ENCODE data around the gene VAMP7.
A peak's percentile ranks its signal among the peaks of the same experiment; 100 is the strongest.
"Not testable (repeated sequence)": the region's sequence is repeated elsewhere in the genome, so short reads cannot be mapped to it uniquely, and the experiment has no call there.

VAMP7 gene

DNA sequence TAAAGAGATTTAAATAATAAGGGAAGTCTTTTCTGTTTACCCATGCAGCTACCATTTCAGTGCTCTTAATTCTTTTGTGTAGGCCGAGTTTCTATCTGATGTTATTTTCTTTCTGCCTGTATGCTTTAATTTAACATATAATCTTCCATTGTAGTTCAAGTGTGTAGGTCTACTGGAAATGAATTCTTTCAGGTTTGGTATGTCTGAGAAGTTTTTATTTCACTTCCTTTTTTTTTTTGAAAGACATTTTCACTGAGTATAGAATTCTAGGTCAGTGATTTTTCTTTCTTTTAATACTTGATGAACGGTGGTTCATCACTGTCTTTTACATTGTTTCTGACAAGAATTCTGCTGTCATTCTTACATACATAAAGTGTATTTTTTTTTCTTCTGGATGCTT, 42.1 kb downstream of the VAMP7 start:
- DNase-seq: no peak

DNA sequence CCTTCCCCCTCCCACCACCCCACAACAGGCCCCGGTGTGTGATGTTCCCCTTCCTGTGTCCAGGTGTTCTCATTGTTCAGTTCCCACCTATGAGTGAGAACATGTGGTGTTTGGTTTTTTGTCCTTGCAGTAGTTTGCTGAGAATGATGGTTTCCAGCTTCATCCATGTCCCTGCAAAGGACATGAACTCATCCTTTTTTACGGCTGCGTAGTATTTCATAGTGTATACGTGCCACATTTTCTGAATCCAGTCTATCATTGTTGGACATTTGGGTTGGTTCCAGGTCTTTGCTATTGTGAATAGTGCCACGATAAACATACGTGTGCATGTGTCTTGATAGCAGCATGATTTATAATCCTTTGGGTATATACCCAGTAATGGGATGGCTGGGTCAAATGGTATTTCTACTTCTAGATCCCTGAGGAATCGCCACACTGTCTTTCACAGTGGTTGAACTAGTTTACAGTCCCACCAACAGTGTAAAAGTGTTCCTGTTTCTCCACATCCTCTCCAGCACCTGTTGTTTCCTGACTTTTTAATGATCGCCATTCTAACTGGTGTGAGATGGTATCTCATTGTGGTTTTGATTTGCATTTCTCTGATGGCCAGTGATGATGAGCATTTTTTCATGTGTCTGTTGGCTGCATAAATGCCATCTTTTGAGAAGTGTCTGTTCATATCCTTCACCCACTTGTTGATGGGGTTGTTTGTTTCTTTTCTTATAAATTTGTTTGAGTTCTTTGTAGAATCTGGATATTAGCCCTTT, 49.9 kb downstream of the VAMP7 start:
- not testable (repeated sequence) for DNase-seq

DNA sequence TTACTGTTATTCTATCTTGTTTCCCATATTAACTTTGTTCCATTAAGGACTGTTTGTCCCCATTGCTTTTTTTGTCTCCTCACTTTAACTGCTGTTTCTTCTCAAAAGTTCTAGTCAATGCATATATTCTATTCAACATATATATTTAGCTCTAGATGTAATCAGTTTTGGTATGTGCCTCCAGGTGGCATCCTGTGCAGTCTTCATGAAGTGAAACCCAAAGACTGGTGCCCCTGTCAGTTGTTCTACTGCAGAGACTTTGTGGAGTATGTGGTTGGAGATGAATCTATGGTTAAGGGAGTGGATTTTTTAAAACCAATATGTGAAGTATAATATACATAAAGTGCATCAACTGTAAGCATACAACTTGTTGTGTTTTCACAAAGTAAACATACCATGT, 57.0 kb downstream of the VAMP7 start:
- no peak for DNase-seq

DNA sequence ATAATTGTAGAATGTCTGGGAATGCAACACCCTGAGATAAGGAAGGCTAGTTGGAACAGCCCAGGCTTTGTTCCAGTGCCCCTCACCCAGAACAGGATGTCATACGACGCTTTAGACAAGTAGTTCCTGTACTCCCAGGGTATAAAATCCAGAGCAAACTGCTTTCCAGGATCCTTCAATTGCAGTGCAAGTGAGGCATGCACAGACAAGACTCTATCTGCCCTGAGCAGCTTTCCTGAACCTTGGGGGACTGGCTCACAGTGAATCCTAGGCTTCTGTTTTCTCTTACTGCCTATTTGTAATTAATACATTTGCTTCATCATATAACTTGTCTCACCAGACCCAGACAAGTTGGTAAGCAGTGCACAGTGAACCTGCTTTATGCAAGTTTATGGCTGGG, 68.0 kb downstream of the VAMP7 start:
- no peak for DNase-seq

DNA sequence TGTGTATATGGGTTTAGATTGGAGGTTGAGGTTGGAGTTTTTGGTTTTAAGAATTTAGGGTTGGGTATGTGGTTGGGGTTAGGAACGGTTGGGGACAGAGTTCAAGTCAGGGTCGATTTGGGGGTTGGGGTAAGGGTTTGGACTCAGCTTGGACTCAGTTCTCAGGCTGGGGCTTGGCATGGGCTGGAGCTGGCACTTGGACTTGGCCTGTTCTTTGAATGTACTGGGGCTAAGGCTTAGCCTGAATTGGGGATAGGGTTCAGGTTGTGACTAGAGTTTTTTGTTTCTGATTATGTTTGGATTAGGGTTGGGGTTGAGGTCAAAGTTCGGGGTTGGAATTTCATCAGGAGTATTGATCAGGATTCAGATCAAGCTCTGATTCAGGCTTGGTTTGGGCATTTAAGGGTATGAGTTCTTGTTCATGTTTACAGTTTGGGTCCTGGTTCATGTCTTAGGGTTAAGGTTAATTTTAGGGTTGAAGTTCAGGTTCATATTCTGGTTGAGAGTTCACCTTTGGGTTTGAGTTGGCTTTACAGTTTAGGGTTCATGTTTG, 70.2 kb downstream of the VAMP7 start:
- no peak for DNase-seq

DNA sequence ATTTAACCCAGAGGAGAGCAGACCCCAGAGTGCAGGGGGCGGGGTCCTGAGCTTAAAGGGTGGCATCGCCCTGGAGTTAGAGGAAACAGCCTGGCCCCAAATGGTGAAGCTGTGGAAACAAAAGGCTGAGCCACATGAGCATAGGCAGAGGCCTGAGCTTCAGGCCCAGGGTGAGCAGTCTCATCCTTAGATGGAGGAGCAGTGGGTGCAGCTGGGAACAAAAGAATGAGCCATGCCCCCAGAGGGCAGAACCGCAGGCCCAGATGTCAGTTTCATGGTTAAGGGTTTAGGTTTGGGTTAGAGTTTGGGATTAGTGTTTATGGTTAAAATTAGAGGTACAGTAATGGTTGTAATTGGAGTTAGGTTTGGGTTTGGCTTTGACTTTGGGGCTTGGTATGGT, 71.9 kb downstream of the VAMP7 start:
- no peak for DNase-seq

DNA sequence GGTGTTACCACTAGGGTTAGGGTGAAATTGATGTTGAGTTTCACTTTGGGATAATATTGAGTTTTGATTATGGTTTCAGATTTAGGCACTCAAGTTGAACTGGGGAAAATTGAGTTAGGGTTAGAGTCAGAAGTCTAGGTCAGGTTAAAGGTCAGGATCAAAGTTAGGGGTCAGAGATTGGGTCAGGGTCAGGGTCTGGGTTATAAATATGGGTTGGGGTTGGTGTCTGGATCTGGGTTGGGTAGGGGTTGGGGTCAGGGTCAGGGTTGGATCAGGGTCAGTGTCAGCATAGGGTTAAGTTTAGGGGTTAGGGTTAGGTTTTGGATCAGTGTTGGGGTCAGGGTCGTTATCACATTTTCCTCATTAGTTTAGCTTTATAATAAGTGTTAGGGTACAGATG, 73.6 kb downstream of the VAMP7 start:
- no peak for DNase-seq

DNA sequence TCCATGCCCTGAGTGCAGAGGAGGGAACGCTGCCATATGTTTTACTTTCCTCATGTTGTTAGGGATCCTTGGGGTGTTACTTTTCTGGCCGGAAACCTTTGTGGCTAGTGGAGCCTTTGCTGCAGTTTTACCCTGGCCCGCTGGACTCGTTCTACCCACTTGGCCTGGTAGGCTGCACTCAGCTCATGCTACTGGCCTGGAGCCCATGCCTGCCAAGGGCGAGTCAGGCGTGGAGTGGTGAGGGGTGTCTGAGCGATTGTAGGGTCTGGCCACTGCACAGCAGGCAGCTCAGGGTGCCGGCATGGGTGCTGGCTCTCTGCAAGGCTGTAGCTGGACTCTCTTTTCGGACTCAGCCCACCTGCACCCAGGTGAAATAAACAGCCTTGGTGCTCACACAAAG, 75.0 kb downstream of the VAMP7 start:
- DNase-seq: no peak

DNA sequence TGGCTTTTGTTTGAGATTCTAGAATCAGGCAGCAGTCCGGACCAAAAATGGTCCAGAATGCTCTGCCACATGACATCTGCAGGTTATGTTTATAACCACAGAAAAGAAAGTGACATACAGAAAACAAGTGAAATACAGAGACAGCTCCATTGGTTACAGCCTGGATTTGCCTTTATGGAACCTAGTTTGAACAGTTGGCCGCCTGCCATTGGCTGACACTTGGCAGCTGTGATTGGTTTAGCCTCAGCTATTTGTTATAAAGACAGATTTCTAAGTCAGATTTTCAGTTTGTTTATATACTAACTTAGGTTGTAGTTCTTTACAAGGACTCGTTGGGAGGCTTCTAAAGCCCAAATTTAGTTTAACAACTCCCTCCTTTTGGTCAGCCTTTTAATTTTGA, 75.5 kb downstream of the VAMP7 start:
- no peak for DNase-seq

DNA sequence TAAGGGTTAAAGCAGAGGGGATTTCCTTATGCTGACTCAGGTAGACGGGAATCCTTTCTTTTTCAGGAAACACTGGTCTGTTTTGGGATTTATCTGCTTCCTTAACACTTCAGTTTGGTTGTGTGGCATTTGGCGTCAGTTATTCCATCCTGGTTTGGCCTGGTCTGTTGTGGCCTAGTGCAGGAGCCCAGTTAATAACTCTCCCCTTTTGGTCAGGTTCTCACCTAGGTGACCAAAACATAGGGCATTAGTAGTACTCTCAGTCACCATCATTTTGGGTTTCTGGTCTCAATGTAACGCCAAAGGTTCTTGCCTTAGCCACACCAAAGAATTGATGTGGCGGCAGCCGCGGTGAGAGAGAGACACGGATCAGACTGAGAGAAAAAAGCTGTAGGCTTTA, 76.7 kb downstream of the VAMP7 start:
- DNase-seq: no peak

DNA sequence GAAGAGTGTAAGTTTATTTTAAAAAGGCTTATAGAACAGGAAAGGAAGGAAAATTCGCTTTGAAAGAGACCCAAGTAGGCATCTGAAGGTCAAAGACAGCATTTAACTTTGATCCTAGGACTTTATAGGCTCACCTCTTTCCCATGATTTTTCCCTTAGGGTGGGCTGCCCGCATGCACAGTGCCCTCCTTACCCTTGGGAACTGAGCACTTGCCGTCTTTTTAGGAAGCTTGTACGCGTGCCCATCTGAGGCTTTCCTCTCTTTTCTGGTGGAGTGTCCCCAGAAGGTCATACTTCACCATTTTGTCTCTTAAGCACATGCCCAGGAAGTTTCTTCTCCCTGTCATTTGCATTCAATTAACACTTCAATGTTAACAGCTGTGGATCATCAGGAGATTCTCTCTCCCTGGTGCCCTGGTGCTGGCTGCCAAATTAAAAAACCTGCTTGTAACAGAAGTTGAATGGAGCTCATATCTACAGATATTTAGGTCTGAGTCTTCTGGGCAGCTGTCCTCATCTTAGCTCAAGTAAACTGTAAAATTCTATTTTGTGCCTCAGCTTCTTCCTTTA, 78.0 kb downstream of the VAMP7 start:
- DNase-seq: no peak

DNA sequence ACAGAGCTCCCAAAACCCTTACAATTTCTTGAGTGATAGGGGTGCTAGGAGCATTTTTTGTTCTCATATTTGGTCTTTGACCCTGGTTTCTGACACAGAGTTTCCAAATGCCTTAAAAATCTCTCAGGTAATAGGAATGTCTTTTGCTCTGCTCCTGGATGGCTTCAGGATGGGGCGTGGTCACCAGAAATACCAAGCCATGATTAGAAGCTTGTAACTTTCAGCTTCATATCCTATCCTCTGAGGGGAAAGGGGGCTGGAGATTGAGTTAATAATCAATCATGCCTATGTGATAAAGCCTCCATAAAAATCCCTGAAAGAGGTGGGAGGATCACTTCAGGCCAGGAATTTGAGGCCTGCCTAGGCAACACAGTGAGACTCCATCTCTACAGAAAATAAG, 81.8 kb downstream of the VAMP7 start:
- no peak for DNase-seq

DNA sequence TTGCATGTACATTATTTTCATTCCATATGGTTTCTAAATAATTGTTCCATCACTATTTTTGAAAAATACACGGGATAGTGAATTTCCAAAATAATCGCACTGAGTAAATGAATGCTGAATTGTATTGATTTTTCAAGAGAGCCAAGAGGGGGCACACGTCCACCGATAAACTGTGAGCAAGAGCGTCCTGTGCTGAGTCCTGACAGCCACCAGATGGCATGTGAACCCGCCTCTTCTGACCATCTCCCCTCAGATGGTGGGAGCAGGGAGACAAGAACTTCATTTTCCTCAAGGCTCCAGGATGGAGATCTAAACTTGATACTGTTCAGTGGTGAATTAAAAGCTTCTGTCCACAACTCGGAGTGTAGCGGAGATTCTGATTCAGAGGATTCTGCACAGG, 85.7 kb downstream of the VAMP7 start:
- DNase-seq: peak; percentile 51

DNA sequence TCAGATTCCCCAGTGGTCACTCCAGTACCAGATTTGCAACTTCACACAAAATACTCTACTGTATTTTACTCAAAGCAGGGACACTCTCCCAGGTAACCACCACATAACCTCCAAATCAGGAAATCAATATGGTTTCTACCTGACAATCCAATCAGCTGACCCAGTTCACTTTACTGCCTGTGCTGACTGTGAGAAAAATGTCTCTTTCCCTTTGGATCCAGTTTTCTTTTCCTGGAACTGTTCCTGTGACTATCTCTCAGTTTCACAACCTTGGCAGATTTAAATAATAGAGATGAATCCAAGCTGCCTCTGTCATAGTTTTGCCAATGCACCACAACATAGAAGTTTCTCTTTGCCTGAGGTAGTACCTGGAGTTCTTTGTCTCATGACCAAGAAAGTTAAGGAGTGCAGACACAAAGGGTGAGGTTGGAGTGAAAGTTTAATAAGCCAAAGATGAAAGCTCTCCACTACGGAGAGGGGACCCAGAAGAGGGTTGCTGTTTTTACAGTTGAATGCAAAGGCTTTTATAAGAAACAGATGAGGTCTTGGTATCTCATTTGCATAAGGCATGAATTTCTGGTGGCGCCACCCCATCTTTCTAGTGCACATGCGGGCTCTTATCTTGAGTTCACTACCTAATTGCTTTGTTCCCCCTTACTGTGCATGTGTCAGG, 86.6 kb downstream of the VAMP7 start:
- no peak for DNase-seq

DNA sequence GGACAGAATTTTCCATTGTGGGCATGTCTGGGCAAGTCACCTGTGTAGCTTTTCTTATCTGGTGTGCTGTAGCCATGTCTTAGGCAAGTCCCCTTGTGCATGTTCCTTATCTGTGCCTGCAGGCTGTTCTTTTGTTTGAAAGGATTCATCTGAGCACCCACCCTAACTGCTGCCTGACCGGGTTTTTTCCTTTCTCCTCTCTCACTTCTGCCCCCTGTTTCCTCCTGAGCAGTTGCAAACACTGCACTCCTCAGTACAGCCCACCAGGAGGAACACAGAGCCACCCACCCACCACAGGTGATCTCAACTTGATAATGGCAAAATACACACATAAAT, 87.1 kb downstream of the VAMP7 start:
- DNase-seq: no peak

DNA sequence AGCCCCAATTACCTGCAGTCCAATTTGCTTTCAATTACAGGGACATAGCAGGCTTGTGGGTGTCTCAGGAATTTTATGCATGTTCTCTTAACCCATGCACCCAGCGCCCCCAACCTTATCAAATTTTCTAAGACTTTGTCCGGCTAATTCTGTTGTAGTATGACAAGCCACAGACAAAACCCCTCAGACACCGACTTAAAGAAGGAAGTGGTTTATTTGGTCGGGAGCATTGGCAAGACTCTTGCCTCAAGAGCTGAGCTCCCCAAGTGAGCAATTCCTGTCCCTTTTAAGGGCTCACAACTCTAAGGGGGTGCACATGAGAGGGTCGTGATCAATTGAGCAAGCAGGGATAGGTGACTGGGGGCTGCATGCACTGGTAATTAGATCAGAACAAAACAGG, 87.6 kb downstream of the VAMP7 start:
- no peak for DNase-seq

DNA sequence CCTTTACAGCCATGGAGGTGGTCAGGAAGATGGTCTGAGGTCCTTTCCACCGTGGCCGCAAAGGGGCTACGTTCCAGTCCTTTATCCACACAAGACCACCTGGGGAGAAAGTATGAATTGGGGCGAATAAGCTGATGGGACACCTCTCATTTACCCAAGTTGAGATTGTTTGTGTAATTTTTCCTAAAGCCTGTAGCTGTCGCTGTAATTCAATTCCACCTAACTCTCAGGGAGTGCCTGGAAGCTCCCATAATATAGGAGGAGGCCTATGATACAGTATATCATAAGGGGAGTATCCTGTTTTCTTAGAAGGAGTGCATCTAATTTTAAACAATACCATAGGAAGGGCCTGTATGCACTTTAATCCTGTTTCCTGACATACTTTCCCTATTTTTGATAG, 90.5 kb downstream of the VAMP7 start:
- DNase-seq: not testable (repeated sequence)

DNA sequence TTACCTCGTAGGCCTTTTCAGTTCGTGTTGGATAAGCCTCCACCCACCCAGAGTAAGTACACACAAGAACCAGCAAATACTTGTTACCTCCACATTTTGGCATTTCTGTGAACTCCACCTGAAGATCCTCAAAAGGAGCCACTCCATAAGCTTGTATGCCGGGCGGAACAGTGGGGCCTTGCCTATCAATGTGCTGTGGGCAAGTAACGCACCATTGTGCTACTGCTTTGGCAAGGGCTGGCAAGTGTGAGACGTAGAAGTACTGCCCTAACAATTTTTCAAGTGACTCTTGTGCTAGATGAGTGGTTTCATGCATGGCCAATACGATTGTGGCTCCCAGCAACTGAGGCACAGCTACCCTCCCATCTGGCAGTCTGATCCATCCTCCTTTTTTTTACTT, 91.1 kb downstream of the VAMP7 start:
- not testable (repeated sequence) for DNase-seq

DNA sequence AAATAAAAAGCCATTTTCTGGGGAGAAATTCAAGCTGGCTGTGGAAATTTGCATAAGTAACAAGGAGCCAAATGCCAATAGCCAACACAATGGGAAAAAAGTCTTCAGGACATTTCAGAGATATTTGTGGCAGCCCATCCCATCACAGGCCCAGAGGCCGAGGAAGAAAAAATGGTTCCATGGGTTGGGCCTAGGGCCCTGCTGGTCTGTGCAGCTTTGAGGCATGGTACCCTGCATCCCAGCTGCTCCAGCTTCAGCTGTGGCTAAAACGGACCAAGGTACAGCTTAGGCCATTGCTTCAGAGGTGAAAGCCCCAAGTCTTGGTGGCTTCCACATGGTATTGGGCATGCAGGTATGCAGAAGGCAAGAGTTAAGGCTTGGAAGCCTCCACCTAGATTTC, 102.2 kb downstream of the VAMP7 start:
- DNase-seq: no peak

DNA sequence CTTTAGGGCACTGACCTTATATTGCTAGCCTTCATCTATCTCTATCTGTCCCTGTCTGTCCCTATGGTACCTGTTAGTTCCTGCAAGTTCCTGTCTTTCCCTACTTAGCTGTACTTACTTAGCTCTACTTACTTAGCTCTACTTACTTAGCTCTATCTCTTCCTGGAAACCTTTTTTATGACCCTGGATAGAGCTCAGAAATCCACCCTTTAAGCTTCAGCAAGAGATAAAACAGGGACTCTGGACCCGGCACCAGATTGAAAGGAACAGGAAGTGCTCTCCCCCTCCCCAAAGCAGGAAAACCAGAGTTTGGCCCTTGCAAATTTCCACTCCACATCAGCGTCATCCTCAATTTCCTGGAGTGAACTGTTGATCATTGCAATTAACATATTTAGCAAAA, 104.1 kb downstream of the VAMP7 start:
- DNase-seq: no peak

DNA sequence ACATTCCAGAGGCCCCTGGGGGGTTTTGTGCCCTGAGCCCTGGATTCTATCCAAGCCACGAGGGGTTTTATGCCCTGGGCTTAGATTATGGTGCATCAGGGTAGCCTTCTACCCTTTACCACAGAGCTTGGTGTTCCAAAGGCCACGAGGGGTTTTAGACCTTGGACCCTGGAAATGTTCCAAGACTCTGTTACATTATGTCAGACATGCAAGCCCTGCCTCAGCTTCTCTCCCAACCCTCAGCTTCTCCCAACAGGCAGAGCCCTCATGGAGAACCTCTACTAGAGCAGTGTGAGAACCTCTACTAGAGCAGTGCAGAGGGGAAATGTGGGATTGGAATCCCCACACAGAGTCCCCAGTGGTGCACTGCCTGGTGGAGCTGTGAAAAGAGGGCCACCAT, 105.8 kb downstream of the VAMP7 start:
- not testable (repeated sequence) for DNase-seq

DNA sequence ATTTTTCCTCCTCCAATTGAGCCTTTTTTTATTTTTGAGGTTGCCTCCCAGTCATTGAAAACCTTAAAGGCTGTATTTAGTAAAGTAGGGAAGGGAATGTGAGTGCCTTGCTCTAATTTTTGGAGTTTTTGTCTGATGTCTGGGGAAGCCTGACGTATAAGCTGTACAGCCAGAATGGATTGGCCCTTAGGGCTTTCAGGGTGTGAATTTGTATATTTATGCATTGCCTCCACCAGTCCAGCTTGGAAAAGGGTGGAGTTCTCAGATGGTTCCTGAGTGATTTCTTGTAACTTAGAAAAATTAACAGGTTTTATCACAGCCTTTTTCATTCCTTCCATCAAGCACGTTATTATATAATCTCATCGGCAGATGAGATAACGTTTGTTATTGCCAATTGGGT, 107.7 kb downstream of the VAMP7 start:
- no peak for DNase-seq

Data from activated CD8-positive, alpha-beta memory T cell treated with anti-CD3 and anti-CD28 coated beads, Interleukin-2, amount 50 U/mL, for 48 hours (primary cell).